GM18499 (cell line): ENCODE measurements around the gene FUT2.
"Not testable (repeated sequence)": the region's sequence is repeated elsewhere in the genome, so short reads cannot be mapped to it uniquely, and the experiment has no call there.

ENCODE experiments used
- ATAC-seq: cut with Tn5 transposase; IDR thresholded peaks from one replicate; pipeline ENCODE4 v1.9.1; 2021; ENCODE audit warnings: moderate number of reproducible peaks; ENCODE audit not compliant: insufficient read depth, unreplicated experiment

Gene FUT2

DNA sequence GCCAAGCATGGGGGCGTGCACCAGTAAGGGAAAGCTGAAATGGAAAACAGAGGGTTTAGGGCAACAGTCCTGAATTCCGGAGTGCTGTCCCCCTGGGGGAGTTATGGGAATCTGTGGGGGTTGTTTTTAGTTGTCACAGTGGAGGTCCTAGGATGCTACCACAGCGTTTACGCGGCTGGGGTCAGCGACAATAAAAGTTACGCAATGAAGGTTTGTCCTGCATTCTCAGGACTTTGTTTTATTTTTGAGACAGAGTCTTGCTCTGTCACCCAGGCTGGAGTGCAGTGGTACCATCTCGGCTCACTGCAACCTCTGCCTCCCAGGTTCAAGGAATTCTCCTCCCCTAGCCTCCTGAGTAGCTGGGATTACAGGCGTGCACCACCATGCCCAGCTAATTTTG is 2.1 kb upstream of the FUT2 start:
- ATAC-seq: not testable (repeated sequence)

DNA sequence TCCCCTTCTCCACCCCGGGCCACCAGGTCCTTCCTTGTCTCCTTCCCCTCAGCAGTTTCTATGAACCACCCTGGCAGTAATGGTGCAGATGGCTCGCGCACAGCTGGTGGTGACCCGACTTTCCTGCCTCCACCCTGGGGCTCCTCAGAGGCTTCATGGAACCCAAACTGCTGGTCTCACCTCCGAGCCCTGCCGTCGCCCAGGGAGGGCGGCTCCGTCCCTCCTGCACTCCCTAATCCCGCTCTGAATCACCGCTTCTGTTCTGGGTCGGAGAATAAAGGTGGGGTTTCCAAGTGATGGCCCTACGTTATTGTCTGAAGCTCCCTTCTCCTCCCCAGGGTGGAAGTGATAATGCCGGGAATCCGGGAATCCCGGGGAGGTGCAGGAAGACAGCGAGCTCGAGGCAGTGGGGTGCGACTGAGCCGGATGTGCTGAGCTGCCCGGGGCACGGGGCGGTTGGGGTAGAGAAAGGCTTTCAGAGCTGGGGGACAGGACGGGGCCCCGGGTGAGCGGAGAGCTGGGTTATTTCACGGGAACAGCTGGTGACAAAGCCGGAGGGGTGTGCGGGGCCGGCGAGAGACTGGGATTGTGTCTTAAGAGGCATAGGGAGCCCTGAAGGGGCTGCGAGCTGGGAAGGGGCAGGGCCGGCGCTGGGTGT is 711 bp downstream of the FUT2 start:
- no peak for ATAC-seq

DNA sequence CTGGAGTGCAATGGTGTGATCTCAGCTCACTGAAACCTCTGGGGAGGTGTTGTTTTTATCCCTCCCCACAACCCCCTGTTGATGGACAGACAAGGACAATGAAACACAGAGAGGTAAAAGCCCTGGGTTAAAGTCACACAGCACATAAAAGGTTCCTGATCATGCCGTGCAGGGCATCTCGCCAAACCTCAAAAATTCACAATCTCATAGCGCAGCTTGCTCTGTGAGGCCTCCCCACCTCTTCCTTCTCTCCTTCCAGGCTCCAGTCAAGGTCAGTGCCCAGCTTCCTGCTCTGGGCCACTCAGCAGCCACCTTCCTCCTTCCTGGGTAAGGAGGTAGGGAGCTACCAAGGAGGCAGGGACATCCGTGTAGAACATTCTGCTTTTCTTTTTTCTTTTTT is 2.3 kb downstream of the FUT2 start:
- no peak for ATAC-seq

DNA sequence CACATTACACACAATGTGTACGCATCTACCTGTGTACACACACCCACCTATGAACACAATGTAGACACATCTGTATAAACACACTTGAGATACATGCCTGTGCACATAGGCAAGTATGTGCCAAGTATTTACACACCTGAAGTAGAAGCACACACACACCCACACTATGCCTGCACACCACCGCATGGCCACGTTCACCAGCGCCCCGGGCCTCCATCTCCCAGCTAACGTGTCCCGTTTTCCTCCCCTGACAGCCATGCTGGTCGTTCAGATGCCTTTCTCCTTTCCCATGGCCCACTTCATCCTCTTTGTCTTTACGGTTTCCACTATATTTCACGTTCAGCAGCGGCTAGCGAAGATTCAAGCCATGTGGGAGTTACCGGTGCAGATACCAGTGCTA is 6.9 kb downstream of the FUT2 start:
- ATAC-seq: no peak

DNA sequence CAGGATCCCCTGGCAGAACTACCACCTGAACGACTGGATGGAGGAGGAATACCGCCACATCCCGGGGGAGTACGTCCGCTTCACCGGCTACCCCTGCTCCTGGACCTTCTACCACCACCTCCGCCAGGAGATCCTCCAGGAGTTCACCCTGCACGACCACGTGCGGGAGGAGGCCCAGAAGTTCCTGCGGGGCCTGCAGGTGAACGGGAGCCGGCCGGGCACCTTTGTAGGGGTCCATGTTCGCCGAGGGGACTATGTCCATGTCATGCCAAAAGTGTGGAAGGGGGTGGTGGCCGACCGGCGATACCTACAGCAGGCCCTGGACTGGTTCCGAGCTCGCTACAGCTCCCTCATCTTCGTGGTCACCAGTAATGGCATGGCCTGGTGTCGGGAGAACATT is 7.5 kb downstream of the FUT2 start:
- no peak for ATAC-seq

DNA sequence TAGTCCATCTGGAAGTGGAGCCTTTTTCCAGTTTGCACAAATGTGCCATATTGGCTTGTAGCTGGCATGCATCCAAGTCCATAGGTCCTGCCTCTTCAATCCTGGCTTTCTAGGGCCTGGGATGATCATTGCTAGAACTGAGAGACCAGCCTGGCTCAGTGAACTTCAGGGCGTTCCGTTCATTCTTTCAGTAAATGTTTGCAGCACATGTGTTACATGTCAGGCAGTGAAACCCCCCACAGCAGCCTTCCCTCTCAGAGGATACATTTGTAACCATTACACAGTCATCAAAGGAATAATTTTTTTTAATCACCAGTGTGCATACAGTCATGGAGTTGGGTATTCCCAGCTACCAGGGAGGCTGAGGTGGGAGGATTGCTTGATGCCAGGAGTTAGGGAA is 9.7 kb downstream of the FUT2 start:
- no peak for ATAC-seq

DNA sequence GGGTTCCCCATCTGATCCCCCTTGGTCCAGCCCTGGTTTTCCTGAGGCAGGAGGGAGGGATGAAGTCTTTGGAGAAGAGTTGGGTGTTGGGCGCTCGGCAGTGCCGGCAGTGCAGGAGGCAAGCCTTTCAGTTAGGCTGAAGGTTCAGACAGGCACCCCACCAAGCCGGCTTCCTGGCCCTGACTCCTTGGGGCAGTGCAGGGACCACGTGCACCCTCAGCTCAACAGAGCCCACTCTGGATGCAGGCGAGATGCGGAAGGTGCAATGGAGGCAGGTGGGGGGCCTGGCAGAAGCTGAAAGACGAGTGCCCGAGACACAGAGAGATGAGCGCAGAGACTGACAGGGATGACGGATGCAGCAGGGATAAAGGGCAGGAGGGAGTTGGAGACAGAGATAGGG is 12.7 kb downstream of the FUT2 start:
- ATAC-seq: no peak

DNA sequence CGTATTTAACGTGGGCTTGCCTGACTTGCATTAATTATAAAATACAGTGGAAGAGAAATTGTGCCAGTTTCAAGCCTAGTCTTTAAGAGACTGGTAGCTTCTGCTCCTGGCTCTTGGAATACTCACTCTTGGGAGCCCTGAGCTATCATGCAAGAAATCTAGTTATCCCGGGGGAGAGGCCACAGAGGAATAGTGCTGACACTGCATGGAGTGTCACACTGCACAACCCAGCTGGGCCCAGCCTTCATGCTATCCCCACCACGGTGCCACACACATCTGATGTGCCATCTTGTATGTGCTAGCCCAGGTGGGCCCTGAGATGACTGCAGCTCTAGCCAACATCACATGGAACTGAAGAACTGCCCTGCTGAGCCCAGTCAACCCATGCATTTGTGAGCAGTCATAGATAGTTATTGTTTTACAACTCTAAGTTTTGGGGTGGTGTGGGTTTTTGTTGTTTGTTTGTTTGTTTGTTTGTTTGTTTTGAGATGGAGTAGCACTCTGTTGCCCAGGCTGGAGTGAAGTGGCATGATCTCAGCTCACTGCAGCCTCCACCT is 15.4 kb downstream of the FUT2 start:
- no peak for ATAC-seq

DNA sequence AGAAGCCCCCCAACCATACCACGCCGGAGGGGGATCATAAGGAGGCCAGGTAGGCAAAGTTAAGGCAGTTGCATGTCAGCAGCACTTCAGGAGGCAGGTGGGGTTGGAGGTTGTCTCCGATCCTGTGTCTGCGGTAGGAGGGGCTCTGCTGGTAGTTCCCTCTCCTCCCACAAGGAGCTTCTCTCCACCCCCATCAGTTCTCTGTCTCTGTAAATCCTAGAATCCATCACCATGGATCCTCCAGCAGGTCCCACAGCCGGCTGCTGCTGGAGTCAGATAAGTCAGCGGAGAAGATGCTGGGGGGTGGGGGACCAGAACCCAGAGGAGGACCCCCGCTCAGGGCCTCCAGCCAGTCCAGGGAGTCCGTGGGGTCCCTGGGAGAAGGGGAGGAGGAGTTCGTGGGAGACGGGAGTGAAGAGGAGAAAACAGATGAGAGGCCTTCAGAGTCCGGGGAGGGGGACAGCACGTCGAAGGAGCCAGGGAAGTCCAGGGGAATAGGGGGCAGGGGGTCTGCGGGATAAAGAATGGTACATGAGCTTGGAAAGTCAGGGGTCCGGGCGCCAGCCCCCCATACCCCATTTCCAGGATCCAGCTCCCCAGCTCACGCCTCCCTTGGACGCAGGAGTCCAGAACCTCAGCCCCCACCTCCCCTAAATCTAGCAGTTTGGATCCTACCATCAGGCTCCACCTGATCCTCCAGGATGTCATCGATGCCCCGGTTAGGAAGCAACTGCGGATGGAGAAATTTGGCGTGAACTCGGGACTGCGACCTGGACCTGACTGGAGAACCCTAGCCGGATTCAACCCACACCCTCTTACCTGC is 17.5 kb downstream of the FUT2 start:
- no peak for ATAC-seq

DNA sequence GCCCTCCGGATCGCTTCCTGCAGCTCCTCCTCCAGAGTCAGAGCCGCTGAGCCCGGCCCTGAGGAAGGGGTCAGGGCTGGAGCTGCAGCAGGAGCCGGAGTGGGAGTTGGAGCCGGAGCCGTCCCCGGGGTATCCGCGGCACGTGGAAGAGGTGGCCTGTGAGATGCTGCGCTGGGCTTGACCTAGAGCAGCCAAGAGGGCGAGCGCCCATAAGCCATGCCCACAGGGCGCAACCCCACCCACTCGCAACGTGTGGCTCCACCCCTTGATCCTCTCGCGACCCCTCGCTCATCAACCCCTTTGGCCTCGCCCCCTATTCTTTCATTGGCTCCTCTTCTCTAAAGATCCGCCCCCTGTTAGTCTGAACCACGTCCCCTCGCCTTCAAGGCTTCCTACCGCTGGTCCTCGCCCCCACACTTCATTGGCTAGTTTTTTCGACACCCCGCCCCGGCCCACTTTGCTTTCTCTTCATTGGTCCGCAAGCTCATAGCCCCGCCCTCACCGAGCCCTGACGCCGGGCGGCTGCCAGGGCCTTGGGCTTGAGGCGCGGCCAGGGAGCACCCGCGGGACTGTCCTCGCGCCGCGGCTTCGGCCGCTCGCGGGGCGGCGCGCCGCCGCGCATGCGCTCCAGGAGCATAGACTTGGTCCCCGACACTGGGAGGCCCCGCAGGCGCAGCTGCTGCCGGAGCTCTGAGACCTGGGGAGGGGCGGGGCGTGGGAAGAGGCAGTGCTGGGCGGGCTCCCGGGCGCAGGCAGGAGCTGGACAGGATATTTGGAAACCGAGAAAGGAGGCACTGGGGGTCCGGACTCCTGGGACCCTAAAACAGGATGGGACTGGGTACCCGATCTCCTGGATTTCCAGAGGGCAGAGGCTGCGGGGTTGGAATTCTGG is 18.3 kb downstream of the FUT2 start:
- peak; percentile 65 for ATAC-seq

DNA sequence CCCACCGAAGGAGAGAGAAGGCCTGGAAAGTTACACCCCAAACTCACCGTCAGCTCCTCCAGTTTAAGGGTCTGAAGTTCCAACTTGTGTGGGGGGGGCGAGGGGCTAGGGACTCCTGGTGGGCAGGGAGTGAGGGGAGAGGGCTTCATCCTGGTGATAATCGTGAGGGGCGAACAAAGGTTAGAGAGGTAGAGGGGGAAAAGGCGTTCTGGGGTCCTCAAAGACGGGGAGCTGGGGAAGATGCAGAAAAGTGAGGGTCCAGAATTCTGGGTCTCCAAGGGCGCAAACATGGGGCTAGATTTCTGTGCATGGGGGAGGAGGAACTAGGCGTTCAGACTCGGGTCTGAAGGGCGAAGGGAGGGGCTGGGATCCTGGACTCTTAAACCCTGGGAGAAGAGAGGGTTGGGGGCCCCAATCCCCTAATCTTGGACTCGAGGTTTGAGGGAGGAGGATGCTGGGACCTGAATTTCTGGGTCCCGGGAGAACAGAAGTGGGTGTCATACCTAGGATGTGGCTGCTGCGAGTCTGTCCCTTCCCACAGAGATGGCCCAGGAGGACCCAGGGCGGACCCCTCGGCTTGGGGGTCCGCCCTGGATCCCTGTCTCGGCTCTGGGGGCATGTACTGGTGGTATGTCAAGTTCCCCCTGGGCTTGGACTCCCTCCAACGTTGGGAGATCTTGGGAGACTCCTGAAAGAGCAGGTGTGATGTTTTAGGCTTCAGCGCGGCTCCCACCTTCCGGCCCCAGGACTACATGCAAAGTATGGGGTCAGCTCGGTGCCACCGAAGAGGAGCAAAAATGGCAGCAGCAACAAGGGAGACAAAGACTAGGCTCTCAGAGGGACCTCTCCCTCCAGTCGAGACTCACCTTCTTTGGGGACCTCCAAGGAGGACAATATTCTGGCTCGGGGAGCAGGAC is 19.2 kb downstream of the FUT2 start:
- no peak for ATAC-seq

DNA sequence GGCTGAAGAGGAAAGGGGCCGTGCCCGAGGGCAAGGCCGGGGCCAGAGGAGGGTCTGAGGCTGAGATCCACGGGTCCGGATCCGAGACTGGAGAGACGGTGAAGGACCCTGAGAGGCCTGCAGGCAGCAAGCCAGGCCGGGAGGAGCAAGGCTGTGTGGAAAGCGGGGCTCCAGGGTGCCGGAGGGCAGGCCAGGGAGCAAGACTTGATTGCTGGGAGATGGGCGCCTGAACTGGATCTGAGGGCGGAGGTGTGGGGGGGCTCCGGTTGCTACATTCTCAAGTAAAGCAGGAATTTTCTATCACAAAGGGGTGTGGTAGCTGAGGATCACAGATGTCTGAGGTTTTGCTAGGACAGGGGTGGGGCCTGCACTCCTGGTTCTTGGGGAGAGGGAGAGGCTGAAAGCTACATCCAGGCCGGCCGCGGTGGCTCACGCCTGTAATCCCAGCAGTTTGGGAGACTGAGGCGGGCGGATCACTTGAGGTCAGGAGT is 20.0 kb downstream of the FUT2 start:
- no peak for ATAC-seq

DNA sequence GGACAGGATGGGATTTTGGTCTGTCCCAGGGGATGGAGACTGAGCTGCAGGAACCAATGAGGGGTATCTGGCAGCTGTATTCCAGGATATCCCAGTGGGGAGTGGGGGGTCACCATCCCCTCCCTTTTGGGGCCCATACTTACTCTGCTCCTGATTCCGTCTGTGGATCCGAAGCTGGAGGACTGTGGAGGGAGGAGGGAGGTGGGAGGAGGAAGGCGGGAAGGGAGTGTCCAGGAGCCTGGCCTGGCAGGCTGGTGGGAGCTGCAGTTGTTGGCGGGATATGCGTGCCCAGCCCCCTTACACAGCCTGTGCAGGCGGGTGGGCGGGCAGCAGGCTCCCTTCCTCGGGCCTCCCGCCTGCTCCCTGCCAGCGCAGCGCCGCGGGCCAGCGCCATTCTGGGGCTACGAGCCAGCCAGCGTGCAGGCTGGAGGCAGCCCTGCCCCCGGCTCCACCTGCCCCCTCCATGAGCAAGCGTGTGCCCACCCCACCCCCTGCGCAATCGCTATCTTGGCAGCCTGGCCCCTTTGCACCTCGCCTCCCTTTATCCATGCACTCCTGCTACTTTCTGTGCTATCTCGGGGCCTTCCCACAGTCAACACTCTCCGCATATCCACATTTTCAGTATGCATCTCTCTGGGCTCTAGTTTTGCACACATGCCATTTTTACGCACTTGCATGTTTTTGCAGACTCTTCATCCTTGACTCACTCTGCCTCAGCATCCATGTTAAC is 21.0 kb downstream of the FUT2 start:
- ATAC-seq: no peak

DNA sequence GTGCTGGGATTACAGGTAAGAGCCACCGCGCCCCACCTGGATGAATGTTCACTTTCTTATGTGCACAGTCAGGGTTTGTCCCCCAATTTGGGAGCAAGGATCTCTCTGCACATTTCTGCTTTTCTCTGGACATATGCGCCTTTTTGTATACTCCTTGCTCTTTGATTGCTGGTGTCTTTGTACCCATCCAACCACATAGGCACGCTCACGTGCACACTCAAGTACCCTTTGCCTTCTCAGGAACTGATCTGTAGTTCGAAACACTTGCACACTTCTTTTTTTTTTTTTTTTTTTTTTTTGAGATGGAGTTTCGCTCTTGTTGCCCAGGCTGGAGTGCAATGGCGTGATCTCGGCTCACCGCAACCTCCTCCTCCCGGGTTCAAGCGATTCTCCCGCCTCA is 22.3 kb downstream of the FUT2 start:
- not testable (repeated sequence) for ATAC-seq

DNA sequence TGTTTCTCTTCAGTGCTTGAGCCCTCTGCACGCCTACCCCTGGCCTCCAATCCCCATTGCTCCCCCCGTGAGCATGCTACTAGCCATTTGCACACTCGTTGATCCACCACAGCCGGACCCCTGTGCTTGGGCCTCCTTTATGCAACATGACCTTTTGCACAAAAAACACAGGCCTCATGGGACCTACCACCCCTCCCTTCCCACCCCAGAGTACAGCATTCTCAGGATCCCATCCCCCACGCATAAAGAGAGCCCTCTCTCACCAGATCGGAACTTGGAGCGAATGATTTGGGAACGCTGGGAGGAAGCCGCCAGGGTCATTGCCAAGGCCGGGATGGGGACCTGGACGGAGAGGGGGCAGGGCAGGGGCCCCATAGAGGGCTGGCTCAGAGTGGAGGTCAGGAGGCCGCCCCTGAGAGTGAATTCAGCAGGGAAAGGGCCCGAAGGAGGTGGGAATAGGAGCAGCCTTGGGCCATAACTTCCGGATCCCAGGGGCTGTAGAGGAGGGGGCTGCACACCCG is 23.0 kb downstream of the FUT2 start:
- ATAC-seq: no peak

DNA sequence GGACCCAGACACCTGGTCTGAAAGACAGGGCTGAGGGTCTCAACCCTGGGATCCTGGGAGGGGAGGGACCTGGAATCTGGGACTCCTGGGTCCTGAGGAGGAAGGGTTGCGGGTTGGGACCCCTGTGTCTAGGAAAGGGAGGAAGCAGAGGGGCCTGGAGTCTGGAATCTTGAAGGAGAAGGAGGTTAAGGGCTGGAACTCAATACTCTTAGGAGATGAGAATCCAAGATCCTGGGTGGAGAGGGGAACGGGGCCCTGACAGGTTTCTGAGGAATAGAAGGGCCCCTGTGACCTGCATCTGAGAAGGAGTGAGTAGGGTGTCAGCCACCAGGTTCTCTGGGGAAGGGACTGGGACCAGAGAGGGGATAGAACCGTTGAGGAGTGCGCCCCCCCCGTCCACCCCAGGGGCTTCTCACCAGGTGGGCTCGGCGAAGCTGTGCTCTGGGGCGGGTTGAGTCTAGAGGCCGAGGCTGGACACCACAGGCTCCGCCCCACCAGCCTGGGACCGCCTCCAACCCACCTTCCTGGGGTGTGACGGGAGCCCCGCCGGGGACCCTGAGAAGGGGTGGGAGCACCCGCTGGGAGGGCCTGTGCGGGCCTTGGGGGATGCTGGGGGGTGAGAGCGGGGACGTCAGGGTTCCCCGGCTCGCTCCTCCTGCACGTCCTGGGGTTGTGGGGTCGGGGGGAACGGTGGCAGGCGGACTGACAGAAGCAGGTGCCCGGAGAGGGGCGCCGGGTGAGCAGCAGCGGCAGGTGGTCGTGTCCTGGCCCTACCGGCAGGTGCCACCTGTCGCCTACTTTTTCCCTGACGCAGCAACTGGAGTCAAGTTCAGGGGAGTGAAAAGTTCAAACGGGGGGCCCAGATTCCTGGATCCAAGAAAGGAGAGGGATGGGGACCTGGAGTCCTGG is 23.7 kb downstream of the FUT2 start, which contains the start of gene MAMSTR:
Gene MAMSTR (minus strand): TSS at position 463 of the 909 bp plus-strand sequence. CDS start 694 bp downstream, outside the sequence.
- no peak for ATAC-seq

DNA sequence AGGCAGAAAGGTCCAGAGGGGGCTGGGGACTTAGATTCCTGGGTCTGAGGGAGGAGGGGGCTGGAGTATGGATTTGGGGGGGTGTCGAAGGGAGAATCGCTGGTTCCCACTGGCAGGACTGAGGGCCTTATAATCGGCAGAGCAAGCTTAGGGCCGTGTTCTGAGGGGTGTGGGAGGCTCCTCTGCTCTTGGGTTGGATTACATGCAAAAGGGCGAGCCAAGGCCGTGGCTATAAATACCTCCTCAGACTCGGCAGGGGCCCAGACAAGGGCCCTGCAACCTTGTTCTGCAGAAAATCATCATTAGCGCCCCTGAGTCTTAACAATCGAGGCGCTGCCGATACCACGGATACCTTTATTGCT is 24.5 kb downstream of the FUT2 start:
- ATAC-seq: no peak
